ENCODE measurements around the gene PLCXD3.

Gene PLCXD3

DNA sequence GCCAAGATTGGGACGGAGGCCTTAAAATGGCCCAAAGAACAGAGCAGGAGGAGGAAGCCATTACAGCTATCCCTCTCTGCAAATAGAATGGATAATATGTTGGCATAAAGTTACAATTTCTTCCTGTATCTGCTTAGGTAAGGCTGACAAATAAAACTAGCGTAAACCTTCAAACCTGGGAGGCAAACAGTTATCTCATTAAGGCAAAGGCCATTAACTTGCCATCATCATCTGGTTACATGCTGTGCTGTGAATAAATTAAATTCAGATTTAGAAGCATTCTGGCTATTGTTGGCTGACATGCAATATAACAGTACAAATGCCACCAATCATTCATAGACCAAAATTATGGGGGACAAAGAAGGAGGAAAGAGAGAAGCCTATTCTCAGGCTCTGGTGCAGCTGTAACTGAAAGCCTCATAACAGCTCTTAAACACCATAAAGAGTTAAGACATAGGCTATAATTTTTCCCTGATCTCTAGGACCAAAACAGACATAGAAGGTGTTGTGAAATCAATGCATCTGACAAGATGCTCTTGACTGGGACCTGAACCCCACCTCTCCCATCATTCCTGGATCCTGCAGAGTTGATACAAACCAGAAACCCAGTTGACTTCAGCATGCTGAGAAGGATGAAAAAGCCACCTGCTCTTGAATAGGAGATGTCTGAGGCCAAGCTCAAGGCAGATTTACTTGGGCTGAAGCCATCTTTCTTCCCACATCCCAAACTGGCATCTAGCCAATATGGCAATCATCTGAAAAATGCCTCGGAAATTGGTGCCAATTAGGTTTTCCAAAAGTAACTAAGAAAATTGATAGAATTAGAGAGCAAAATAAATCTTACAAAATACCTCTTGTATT is 62.5 kb downstream of the PLCXD3 start:
- no peaks in the 10 kb centered on the region for H3K4me1 Mint-ChIP-seq (ENCODE audit: low read depth)
- no peaks in the 10 kb centered on the region for H3K27me3 Mint-ChIP-seq
- H3K4me3 Mint-ChIP-seq = no peak overlapping the region
- no peaks in the 10 kb centered on the region for H3K36me3 Mint-ChIP-seq
- H3K9me3 Mint-ChIP-seq (ENCODE audit: low read depth) = no peaks in the 10 kb centered on the region
- no peak overlapping the region for H3K27ac Mint-ChIP-seq

DNA sequence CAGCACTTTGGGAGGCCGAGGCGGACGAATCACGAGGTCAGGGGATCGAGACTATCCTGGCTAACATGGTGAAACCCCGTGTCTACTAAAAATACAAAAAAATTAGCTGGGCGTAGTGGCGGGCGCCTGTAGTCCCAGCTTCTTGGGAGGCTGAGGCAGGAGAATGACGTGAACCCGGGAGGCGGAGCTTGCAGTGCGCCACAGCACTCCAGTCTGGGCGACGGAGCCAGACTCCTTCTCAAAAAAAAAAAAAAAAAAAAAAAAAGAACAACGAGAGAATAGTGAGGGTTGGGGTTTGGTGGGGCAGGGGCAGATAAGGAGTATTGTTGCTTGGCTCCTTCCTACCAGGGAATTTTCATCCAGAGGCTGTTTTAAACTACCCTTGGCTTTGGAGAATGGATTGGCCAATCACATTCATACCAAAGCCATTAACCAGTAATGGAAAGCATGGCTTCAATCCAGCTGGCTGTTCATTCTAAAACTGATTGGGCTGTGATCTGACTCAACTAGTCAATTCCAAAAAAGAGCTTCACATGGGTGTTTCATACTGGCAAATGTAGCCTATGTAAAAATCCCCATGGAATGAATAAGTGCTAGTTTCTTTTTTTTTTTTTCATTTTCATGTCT is 64.4 kb downstream of the PLCXD3 start:
- no peaks in the 10 kb centered on the region for H3K9me3 Mint-ChIP-seq (ENCODE audit: low read depth)
- no peaks in the 10 kb centered on the region for H3K36me3 Mint-ChIP-seq
- H3K27me3 Mint-ChIP-seq = no peaks in the 10 kb centered on the region
- H3K4me3 Mint-ChIP-seq = no peak overlapping the region
- H3K4me1 Mint-ChIP-seq (ENCODE audit: low read depth) = no peaks in the 10 kb centered on the region
- no peak overlapping the region for H3K27ac Mint-ChIP-seq

DNA sequence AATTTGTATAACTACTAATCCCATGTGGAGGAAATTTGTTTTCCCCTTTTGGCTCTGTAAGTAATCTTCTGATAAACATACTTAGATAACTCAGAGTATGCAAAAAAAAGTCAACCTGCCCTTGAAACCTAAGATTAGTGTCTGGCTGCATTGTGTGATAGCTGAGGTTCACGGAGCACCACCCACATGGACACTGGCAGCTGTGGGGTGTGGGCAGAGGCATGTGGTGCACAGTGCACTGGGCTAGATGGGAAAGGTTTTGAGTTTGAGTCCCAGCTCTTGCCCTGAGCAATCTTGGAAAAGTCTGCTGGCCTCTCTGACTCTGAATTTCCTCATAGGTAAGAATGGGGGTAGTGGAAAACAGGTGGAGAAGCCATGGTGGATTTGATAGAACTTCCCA is 75.1 kb downstream of the PLCXD3 start:
- H3K27ac Mint-ChIP-seq = no peak overlapping the region
- H3K4me1 Mint-ChIP-seq (ENCODE audit: low read depth) = no peaks in the 10 kb centered on the region
- no peaks in the 10 kb centered on the region for H3K36me3 Mint-ChIP-seq
- no peaks in the 10 kb centered on the region for H3K9me3 Mint-ChIP-seq (ENCODE audit: low read depth)
- H3K4me3 Mint-ChIP-seq = no peak overlapping the region
- no peaks in the 10 kb centered on the region for H3K27me3 Mint-ChIP-seq

DNA sequence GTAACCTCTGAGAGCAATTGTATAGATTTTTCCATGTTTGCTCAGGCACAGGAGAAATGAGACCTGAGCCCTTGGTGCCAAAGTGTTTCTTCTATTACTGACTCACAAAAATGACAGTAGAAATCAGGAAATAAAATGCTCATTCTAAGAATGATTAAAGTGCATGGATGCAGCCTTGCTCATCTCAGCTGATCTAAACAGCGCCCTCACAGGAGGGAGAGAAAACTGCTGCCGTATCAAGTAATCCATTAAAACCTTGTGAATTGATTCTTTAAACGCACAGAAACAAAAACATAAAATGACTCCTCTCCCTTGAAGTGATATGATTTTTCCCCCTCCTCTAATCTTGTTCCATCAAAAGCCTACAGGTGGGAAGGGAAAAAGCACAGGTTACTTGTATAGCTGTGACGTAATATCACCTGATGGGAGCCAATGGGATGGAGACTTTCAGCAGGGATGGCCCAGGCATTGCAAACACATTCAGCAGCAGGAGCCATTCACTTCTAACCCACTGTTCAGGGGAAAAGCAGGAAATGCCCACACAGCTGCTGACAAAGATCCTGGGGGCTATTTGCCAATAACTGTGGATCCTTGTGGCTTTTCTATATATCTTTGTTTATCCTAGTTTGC is 76.7 kb downstream of the PLCXD3 start:
- Mint-ChIP-seq H3K4me3 (no peak overlapping the region), H3K9me3 (ENCODE audit: low read depth) (no peaks in the 10 kb centered on the region), H3K27me3 (no peaks in the 10 kb centered on the region), H3K27ac (no peak overlapping the region), H3K4me1 (ENCODE audit: low read depth) (no peaks in the 10 kb centered on the region), H3K36me3 (no peaks in the 10 kb centered on the region)

DNA sequence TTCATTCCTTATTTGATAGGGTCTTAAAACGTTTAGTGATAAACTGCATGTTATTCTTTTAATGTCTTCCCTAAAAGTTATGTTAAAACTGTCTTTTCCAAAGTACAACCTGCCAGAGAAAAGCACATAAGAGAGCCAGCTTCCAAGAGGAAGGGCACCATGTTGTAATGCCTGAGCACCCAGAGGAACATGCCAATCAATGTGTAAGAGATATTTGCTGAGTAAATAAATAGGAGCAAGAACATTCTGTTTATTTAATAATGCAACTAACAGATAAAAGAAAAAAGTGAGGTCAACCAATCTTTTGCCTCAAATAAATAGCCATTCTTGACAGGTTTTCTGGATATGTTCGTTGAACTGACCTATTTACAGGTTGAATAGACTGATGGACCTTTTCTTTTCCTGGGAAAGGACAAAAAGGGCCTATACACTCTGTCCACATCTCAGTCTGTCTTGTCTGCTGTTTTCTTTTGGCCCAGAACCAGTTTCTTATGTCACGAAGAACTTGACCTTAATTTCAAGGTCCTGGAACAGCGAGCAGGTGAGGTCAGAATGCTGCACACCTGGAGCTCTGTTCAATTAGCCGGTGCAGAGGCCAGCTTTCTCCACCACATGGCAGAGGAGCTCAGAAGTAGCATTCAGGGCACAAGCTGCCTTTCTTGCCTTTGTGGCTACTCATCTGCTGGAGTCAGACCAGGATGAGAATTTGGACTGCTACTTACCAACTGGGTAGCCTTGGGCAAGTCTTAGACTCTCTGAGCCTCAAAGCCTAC is 77.7 kb downstream of the PLCXD3 start:
- Mint-ChIP-seq H3K36me3 (no peaks in the 10 kb centered on the region), H3K4me3 (no peak overlapping the region), H3K9me3 (ENCODE audit: low read depth) (no peaks in the 10 kb centered on the region), H3K27ac (no peak overlapping the region), H3K4me1 (ENCODE audit: low read depth) (no peaks in the 10 kb centered on the region), H3K27me3 (no peaks in the 10 kb centered on the region)

DNA sequence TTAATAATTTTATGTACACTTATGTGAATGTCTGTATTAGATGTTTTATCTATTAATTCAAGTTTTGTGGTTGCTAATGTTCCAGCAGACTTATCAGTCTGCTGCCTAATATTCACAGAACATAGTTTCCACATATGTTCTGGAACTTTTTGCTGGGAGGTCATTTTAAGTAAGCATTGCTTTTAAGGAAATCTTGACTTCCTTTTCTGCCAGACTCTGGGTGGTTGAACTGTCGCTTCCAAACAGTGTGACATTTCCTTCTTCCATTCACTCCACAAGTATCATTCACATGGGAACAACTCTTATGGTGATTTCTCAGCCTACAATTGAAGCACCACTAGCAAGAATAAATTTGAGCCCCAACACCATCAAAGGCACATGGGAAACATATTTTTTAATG is 82.9 kb downstream of the PLCXD3 start:
- Mint-ChIP-seq H3K36me3 (no peaks in the 10 kb centered on the region), H3K27me3 (no peaks in the 10 kb centered on the region), H3K27ac (no peak overlapping the region), H3K4me1 (ENCODE audit: low read depth) (no peaks in the 10 kb centered on the region), H3K9me3 (ENCODE audit: low read depth) (no peaks in the 10 kb centered on the region), H3K4me3 (no peak overlapping the region)

DNA sequence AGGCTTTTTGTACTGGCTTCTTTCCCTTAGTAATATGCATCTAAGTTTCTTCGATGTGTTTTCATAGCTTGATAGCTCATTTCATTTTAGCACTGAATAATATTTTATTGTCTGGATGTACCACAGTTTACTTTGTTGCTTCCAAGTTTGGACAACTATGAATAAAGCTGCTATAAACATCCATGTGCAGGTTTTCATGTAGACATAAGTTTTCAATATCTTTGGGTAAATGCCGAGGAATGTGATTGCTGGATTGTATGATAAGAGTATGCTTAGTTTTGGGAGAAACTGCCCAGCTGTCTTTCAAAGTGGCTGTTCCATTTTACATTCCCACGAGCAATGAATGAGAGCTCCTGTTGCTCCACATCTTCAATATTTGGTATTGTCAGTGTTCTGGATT is 84.7 kb downstream of the PLCXD3 start:
- no peak overlapping the region for H3K27ac Mint-ChIP-seq
- H3K4me1 Mint-ChIP-seq (ENCODE audit: low read depth) = no peaks in the 10 kb centered on the region
- no peaks in the 10 kb centered on the region for H3K27me3 Mint-ChIP-seq
- H3K4me3 Mint-ChIP-seq = no peak overlapping the region
- H3K36me3 Mint-ChIP-seq = no peaks in the 10 kb centered on the region
- H3K9me3 Mint-ChIP-seq (ENCODE audit: low read depth) = no peaks in the 10 kb centered on the region

DNA sequence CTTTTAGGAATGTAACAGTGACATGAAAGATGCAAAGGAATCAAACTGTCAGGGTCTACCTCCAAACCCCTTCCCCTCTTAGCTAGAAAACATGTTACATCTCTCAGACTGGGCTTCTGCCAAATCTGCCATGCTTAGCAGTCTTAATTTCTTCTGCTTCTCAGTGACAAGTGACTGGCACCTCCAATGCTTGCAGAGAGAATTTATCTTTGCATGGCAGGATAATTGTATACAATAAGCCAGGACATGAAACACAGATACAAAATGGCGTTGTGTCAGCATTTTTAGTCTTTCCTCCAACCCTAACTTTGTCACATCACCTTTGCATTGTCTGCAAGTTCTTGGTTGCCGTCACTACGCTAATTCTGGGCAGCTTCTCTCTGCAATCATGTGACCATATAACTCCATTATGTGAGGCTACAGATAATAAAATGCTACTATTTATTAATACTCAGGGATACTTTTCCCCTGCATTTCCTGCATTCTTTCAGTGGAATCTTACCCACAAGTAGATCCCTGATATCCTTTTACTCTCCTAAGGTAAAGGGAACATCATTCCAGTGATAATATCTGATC is 89.8 kb downstream of the PLCXD3 start:
- H3K9me3 Mint-ChIP-seq (ENCODE audit: low read depth) = no peaks in the 10 kb centered on the region
- H3K4me3 Mint-ChIP-seq = no peak overlapping the region
- no peaks in the 10 kb centered on the region for H3K4me1 Mint-ChIP-seq (ENCODE audit: low read depth)
- H3K36me3 Mint-ChIP-seq = no peaks in the 10 kb centered on the region
- no peaks in the 10 kb centered on the region for H3K27me3 Mint-ChIP-seq
- H3K27ac Mint-ChIP-seq = no peak overlapping the region

DNA sequence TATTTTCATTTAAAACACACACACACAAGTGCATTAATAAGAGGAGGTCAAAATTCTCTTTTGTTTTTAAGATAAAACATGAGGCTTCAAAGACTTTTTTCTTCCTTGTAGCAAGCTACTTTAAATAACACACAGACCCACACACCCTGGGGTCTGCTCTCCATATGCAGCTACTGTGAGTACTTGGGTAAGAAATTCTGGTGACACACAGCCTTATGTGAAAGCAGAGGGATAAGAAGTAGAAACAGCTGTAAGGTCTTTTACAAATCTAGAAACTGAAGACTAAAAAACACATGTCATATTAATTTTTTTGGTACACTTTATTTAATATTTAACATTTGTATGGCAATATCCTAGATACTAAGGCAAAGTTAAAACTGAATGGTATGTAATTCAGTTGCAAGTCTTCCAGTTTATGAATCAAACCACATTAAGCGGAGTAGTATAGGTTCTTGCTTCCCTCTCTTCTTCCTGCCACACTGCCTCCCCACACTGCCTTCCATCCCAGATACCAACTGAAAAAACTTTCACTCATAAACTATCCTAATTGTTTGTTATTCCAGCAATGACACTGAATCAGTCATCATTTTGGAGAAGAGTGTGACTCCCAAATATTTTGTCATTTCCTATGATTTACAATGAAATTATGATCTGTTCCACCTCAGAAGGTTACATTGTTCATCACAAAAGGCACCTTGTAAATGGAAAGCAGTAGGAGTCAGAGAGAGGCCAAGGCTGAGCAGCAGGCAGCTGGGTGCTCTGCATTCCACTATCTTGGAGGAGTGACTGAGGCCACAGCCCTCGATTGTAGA is 92.0 kb downstream of the PLCXD3 start:
- peaks cover 2% of the 10 kb centered on the region for H3K27me3 Mint-ChIP-seq
- no peaks in the 10 kb centered on the region for H3K4me1 Mint-ChIP-seq (ENCODE audit: low read depth)
- H3K9me3 Mint-ChIP-seq (ENCODE audit: low read depth) = no peaks in the 10 kb centered on the region
- no peaks in the 10 kb centered on the region for H3K36me3 Mint-ChIP-seq
- no peak overlapping the region for H3K27ac Mint-ChIP-seq
- H3K4me3 Mint-ChIP-seq = no peak overlapping the region

DNA sequence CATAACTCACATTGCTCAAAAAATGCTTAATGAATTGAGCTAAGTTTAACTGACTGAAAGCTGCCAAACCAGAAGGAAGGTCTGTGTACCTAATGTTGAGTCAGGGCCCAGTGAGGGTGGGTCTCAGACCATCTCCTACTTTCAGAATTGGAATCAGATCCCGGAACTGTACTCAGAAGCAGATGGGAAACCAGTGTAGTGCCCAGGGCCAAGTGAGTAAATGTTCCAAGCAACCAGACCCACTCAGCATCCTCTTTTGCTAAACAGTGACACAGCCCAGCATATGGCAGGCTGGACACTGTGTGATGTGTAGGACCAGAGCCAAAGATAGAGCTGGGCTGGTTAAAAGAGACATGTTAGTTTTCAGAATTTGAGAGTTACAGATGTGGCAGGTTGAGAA is 94.1 kb downstream of the PLCXD3 start:
- Mint-ChIP-seq H3K9me3 (ENCODE audit: low read depth) (no peaks in the 10 kb centered on the region), H3K36me3 (no peaks in the 10 kb centered on the region), H3K4me3 (no peak overlapping the region), H3K4me1 (ENCODE audit: low read depth) (no peaks in the 10 kb centered on the region), H3K27ac (no peak overlapping the region), H3K27me3 (peaks cover 2% of the 10 kb centered on the region)

DNA sequence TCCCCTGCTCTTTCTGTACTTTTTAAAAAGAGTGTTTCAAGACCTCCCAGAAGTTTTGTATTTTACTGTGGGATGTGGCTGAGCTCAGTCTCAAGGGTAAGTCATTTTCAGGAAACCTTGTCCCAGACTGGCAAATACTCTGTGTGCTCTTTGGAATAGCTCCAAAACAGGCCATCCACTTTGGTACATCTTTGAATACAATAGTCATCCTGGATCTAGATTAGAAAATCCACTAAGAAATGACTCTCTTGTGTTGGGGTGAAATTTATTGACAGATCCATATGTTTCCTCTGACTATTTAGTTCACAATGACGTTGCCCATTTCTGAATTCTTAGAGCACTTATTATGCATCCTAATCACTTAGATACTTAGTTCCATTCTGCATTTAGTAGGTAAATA is 95.2 kb downstream of the PLCXD3 start:
- no peak overlapping the region for H3K27ac Mint-ChIP-seq
- no peaks in the 10 kb centered on the region for H3K9me3 Mint-ChIP-seq (ENCODE audit: low read depth)
- no peaks in the 10 kb centered on the region for H3K36me3 Mint-ChIP-seq
- no peak overlapping the region for H3K4me3 Mint-ChIP-seq
- H3K4me1 Mint-ChIP-seq (ENCODE audit: low read depth) = no peaks in the 10 kb centered on the region
- H3K27me3 Mint-ChIP-seq = peaks cover 2% of the 10 kb centered on the region

DNA sequence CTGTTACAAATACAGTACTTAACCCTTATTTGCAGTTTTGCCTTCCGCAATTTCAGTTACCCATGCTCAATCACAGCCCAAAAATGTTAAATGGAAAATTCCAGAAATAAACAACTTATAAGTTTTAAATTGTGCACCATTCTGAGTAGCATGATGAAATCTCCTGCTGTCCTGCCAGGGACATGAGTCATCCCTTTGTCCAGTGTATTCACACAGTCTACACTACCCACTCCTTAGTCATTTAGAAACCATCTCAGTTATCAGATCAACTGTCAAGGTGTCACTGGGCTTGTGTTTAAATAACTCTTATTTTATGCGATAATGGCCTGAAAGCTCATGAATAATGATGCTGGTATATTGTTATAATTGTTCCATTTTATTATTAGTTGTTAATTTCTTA is 95.8 kb downstream of the PLCXD3 start:
- no peaks in the 10 kb centered on the region for H3K36me3 Mint-ChIP-seq
- no peaks in the 10 kb centered on the region for H3K9me3 Mint-ChIP-seq (ENCODE audit: low read depth)
- no peak overlapping the region for H3K27ac Mint-ChIP-seq
- no peak overlapping the region for H3K4me3 Mint-ChIP-seq
- no peaks in the 10 kb centered on the region for H3K4me1 Mint-ChIP-seq (ENCODE audit: low read depth)
- peaks cover 2% of the 10 kb centered on the region for H3K27me3 Mint-ChIP-seq

DNA sequence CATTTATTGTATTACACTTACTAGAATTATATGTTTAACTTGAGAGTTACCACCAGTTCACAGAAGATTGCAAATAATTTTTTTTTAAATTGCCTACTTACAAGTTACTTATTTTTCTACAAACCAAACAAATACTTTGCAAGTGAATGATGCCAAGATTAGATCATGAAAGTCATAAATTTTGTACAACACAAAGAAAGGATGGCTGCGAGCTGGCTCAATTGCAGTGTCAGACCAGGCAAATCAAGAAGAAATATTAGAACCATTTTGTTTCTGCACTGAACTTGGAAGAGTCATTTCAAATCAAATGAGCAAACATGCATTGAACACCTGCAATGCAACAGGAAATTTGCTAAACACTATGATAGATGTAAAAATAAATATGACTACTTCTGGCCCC is 97.3 kb downstream of the PLCXD3 start:
- no peak overlapping the region for H3K27ac Mint-ChIP-seq
- H3K4me3 Mint-ChIP-seq = no peak overlapping the region
- H3K27me3 Mint-ChIP-seq = peaks cover 2% of the 10 kb centered on the region
- no peaks in the 10 kb centered on the region for H3K36me3 Mint-ChIP-seq
- H3K4me1 Mint-ChIP-seq (ENCODE audit: low read depth) = no peaks in the 10 kb centered on the region
- no peaks in the 10 kb centered on the region for H3K9me3 Mint-ChIP-seq (ENCODE audit: low read depth)

DNA sequence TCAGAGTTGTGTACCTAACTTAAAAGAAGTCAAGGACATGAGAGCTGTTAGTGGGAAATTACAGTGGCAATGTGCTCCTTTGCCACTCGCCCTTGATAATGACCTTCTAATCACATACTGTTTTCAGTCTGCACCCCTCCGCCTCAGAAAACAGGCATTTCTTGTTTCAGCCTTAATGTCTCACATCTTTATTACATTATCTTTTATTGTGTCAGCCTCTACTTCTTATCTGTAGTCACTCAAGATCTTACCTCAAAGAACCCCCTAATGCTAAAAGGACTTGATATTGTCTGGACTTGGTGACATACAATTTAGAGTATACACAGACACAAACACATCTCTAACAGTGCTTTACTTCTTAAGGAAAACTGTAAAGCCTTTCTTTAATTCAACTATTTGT is 97.9 kb downstream of the PLCXD3 start:
- Mint-ChIP-seq H3K9me3 (ENCODE audit: low read depth) (no peaks in the 10 kb centered on the region), H3K4me1 (ENCODE audit: low read depth) (no peaks in the 10 kb centered on the region), H3K4me3 (no peak overlapping the region), H3K27ac (no peak overlapping the region), H3K27me3 (peaks cover 2% of the 10 kb centered on the region), H3K36me3 (no peaks in the 10 kb centered on the region)

All from activated naive CD8-positive, alpha-beta T cell (primary cell).